GM12878 (cell line): ENCODE results near the gene TCF7L2. TPM values are rescaled to one million over a fixed set of nuclear protein-coding genes. Genes with fewer than 3 reads are reported as not detected.

Source experiments
- ATAC-seq: fragments of 200-7000 bp; cut with Tn5 transposase; 3 replicates; pipeline ENCODE4 v1.9.1; 2020; ENCODE audit warnings: mild to moderate bottlenecking, moderate library complexity
- BruUV-seq: library from RNA; stranded (reverse); fragments of 400-500 nt; replicated peaks from 2 replicates; lab custom pipeline; 2021; lab: Mats Ljungman, UMichigan
- CTCF ChIA-PET: fragments of 300-600 bp; sonication (Branson Sonifier 250); formaldehyde crosslinking; extraction: SDS; loops from one replicate; lab custom pipeline; 2021; ENCODE audit warnings: inconsistent platforms; lab: Yijun Ruan, JAX
- POLR2A ChIA-PET: fragments of 350-600 bp; formaldehyde crosslinking; extraction: SDS; loops from one replicate; lab custom pipeline; 2021; ENCODE audit warnings: inconsistent platforms; lab: Charles Lee
- RAD21 ChIA-PET: fragments of 300-600 bp; sonication (Branson Sonifier 250); formaldehyde crosslinking; loops from one replicate; lab custom pipeline; 2023; ENCODE audit warnings: antibody characterized with exemption; ENCODE audit not compliant: unreplicated experiment; lab: Charles Lee
- SMC1A ChIA-PET: fragments of 300-600 bp; sonication (Branson Sonifier 250); formaldehyde crosslinking; loops from one replicate; lab custom pipeline; 2023; ENCODE audit not compliant: unreplicated experiment, uncharacterized antibody; lab: Charles Lee
- DNase-seq: peaks from one replicate; pipeline ENCODE4 v3.0.0-alpha.2; 2011; ENCODE audit warnings: low read depth, low spot score
- FAIRE-seq: peaks from 3 replicates; lab custom pipeline; 2011; peaks lifted over from hg19 to GRCh38; lab: Jason Lieb, UNC
- H2AFZ ChIP-seq: 2 replicates; pipeline ENCODE4 v1.6.0; 2011; ENCODE audit warnings: low read depth, low read length, control low read depth; ENCODE audit not compliant: control insufficient read depth
- H3K27ac ChIP-seq: 2 replicates; pipeline ENCODE4 v1.5.1; 2011; ENCODE audit warnings: control low read depth; ENCODE audit not compliant: control insufficient read depth, insufficient read depth
- H3K27me3 ChIP-seq, 2 experiments: replicated peaks in 1 of 2; 2 replicates each; pipeline versions ENCODE4 v1.6.0 to v1.6.1; 2011; ENCODE audit warnings: low read length in 1 of 2; ENCODE audit not compliant: control insufficient read depth in 2 of 2, insufficient read depth in 2 of 2
- H3K36me3 ChIP-seq, 2 experiments: 2 replicates each; pipeline ENCODE4 v1.5.1; 2011; ENCODE audit warnings: low read length in 1 of 2; ENCODE audit not compliant: control insufficient read depth in 2 of 2, insufficient read depth in 2 of 2
- H3K4me1 ChIP-seq: 2 replicates; pipeline ENCODE4 v1.6.1; 2011; ENCODE audit warnings: mild to moderate bottlenecking, low read length, moderate library complexity, mixed read lengths; ENCODE audit not compliant: control insufficient read depth, insufficient read depth
- H3K4me2 ChIP-seq: 2 replicates; pipeline ENCODE4 v1.6.0; 2011; ENCODE audit warnings: control low read depth; ENCODE audit not compliant: control insufficient read depth, insufficient read depth
- H3K4me3 ChIP-seq: fragments of 200-600 bp; sonication (generic); 2 replicates; pipeline ENCODE4 v1.5.1; 2016
- H3K79me2 ChIP-seq: 2 replicates; pipeline ENCODE4 v1.6.0; 2011; ENCODE audit warnings: low read length; ENCODE audit not compliant: control insufficient read depth, insufficient read depth
- H3K9ac ChIP-seq: 2 replicates; pipeline ENCODE4 v1.8.0; 2011; ENCODE audit warnings: low read length, control low read depth, mixed read lengths; ENCODE audit not compliant: control insufficient read depth, insufficient read depth
- H3K9me3 ChIP-seq: replicated peaks from 3 replicates; pipeline ENCODE4 v1.5.1; 2011; ENCODE audit warnings: mild to moderate bottlenecking, low read length; ENCODE audit not compliant: control insufficient read depth, insufficient read depth
- H4K20me1 ChIP-seq: 2 replicates; pipeline ENCODE4 v1.6.0; 2011; ENCODE audit not compliant: control insufficient read depth, insufficient read depth
- E2F8 ChIP-seq: fragments of 450-650 bp; IDR thresholded peaks from 2 replicates; pipeline ENCODE4 v1.6.1; 2018; ENCODE audit warnings: mild to moderate bottlenecking, low read depth, moderate library complexity; ENCODE audit not compliant: partially characterized antibody
- HCFC1 ChIP-seq: fragments of 150-350 bp; IDR thresholded peaks from 2 replicates; pipeline ENCODE4 v1.6.1; 2014; ENCODE audit warnings: low read length
- IKZF1 ChIP-seq: fragments of 450-650 bp; conservative IDR thresholded peaks from 2 replicates; pipeline ENCODE4 v1.6.1; 2017; ENCODE audit warnings: antibody characterized with exemption, mild to moderate bottlenecking
- NFIC ChIP-seq: IDR thresholded peaks from 2 replicates; pipeline ENCODE4 v1.6.1; 2012; ENCODE audit warnings: low read depth, mild to moderate bottlenecking, inconsistent platforms, low read length, moderate library complexity
- PML ChIP-seq: IDR thresholded peaks from 2 replicates; pipeline ENCODE4 v1.6.1; 2012; ENCODE audit warnings: low read length, inconsistent platforms
- POLR2AphosphoS2 ChIP-seq: IDR thresholded peaks from 2 replicates; pipeline ENCODE4 v1.6.1; 2011; ENCODE audit warnings: low read depth, mild to moderate bottlenecking, low read length, improper control_type of control experiment, moderate library complexity
- RFX5 ChIP-seq: IDR thresholded peaks from 2 replicates; pipeline ENCODE4 v1.6.1; 2011; ENCODE audit warnings: low read depth, low read length, improper control_type of control experiment
- STAT1 ChIP-seq: fragments of 450-650 bp; conservative IDR thresholded peaks from 2 replicates; pipeline ENCODE4 v1.6.1; 2014; ENCODE audit warnings: antibody characterized with exemption, mild to moderate bottlenecking
- WGBS: methylation state at CpG from one replicate; pipeline ENCODE4 v1.1.6; 2016; ENCODE audit warnings: low lambda C conversion rate; ENCODE audit not compliant: insufficient replicate concordance, insufficient coverage; ENCODE audit errors: missing lambda C conversion rate; 5-methylcytosine and 5-hydroxymethylcytosine counted together
- in situ Hi-C: fragments of 300-500 bp; cut with MboI; formaldehyde crosslinking; loops from 9 replicates; pipeline ENCODE4 v1.14.3; 2018; ENCODE audit warnings: mixed read lengths
- intact Hi-C: fragments of 100-400 bp; cut with micrococcal nuclease; formaldehyde crosslinking; loops from one replicate; pipeline ENCODE4 v1.14.2; 2022; ENCODE audit not compliant: unreplicated experiment
- polyA plus RNA-seq, 11 experiments: library from polyadenylated mRNA; depleted of rRNA in 4 of 11; unstranded in 6 of 11; stranded (reverse) in 5 of 11; fragments of >200 nt; fragmentation: Nextera tagmentation in 4 of 11; fragmentation: Illumina TruSeq in 1 of 11; extraction: Ambion mirVana in 4 of 11; extraction: Trizol in 1 of 11; gene quantifications; 1 replicate in 1 of 11; 2 replicates in 10 of 11; pipeline versions ENCODE4 v1.2.1 to v1.2.3, GENCODE V29; 2011 to 2016; ENCODE audit warnings: inconsistent platforms in 2 of 11, missing spikeins in 2 of 11, low read depth in 1 of 11
- total RNA-seq, 4 experiments: library from RNA; depleted of rRNA in 3 of 4; stranded (reverse); fragments of >200 nt in 3 of 4; fragmentation: Illumina TruSeq in 1 of 4; extraction: Trizol in 1 of 4; gene quantifications; 2 replicates each; pipeline versions ENCODE4 v1.2.1 to v1.2.3, GENCODE V29; 2013 to 2021

The TCF7L2 gene
- total and polyA plus RNA-seq, 10 of the 15 experiments (the other 5 are each of a cell fraction or from before 2014, with no cell fraction given) = 0.02 to 1.1 (median 0.35) TPM; not detected in 4

GRCh38 chr10:113113918-113114317 is 163.9 kb downstream of the TCF7L2 start:
- 0% methylated on average over 1 of the region's 1 CpG for WGBS
- no peaks in the 10 kb centered on the region for H3K79me2 ChIP-seq
- RAD21 ChIA-PET = no interaction called here
- intact Hi-C loops (no loop called here), in situ Hi-C loops (no loop called here)
- TF ChIP-seq E2F8 = no peak
- no peak for TF ChIP-seq HCFC1
- TF ChIP-seq PML = no peak
- no peak for TF ChIP-seq STAT1
- no peak for TF ChIP-seq RFX5
- no peak for TF ChIP-seq POLR2AphosphoS2
- TF ChIP-seq NFIC = no peak
- TF ChIP-seq IKZF1 = no peak
- no peaks in the 10 kb centered on the region; a peak in 1 of 4 replicates for H3K27me3 ChIP-seq
- H3K4me3 ChIP-seq = no peak overlapping the region
- SMC1A ChIA-PET = no interaction called here
- H3K4me2 ChIP-seq = no peak overlapping the region
- H2AFZ ChIP-seq = no peak overlapping the region
- no peak for ATAC-seq
- H4K20me1 ChIP-seq = no peaks in the 10 kb centered on the region
- no TSS peak for BruUV-seq
- H3K27ac ChIP-seq = no peak overlapping the region
- no peak for DNase-seq
- POLR2A ChIA-PET = no interaction called here
- no peak overlapping the region for H3K9ac ChIP-seq
- FAIRE-seq = no peak
- no peaks in the 10 kb centered on the region for H3K9me3 ChIP-seq
- CTCF ChIA-PET = no interaction called here
- H3K4me1 ChIP-seq = no peaks in the 10 kb centered on the region
- H3K36me3 ChIP-seq = no peaks in the 10 kb centered on the region
